Esophagus squamous epithelium (tissue), 4 donors: ENCODE data around the gene DISP3.

Experiments
- POLR2A ChIP-seq, 4 donors: fragments of 450-650 bp; IDR thresholded peaks; one replicate each; pipeline ENCODE4 v1.6.1; 2017; ENCODE audit warnings: antibody characterized with exemption in 4 of 4, mild to moderate bottlenecking in 4 of 4, moderate library complexity in 3 of 4
- TF ChIP-seq, protein P1 (sequence below), 6 experiments: fragments of 450-650 bp in 4 of 6; fragments of 200-600 bp in 2 of 6; sonication (generic) in 2 of 6; IDR thresholded peaks; one replicate each; pipeline ENCODE4 v1.5.1; 2016 to 2019; ENCODE audit warnings: antibody characterized with exemption in 6 of 6, mild to moderate bottlenecking in 4 of 6, moderate library complexity in 4 of 6

- TF ChIP-seq, protein P1, sequence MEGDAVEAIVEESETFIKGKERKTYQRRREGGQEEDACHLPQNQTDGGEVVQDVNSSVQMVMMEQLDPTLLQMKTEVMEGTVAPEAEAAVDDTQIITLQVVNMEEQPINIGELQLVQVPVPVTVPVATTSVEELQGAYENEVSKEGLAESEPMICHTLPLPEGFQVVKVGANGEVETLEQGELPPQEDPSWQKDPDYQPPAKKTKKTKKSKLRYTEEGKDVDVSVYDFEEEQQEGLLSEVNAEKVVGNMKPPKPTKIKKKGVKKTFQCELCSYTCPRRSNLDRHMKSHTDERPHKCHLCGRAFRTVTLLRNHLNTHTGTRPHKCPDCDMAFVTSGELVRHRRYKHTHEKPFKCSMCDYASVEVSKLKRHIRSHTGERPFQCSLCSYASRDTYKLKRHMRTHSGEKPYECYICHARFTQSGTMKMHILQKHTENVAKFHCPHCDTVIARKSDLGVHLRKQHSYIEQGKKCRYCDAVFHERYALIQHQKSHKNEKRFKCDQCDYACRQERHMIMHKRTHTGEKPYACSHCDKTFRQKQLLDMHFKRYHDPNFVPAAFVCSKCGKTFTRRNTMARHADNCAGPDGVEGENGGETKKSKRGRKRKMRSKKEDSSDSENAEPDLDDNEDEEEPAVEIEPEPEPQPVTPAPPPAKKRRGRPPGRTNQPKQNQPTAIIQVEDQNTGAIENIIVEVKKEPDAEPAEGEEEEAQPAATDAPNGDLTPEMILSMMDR (IDR thresholded peaks at IDR 0.05), result no peak
- TF ChIP-seq POLR2A (IDR thresholded peaks at IDR 0.05), result no peak
Observed at GRCh38 chr1:11479375-11479979, 522 bp downstream of the DISP3 start.
